K562 treated with DMSO at 1 percent for 4 hours (cell line): ENCODE results near the gene HENMT1. TPM values are rescaled to one million over a fixed set of nuclear protein-coding genes. Genes with fewer than 3 reads are reported as not detected.

Experiments
- total RNA-seq: library from RNA; unstranded; fragments of 300-600 nt; gene quantifications from 2 replicates; pipeline ENCODE4 v1.2.3, GENCODE V29; 2022; ENCODE audit not compliant: insufficient read depth

Gene HENMT1
- not detected in 2 replicates for total RNA-seq

DNA sequence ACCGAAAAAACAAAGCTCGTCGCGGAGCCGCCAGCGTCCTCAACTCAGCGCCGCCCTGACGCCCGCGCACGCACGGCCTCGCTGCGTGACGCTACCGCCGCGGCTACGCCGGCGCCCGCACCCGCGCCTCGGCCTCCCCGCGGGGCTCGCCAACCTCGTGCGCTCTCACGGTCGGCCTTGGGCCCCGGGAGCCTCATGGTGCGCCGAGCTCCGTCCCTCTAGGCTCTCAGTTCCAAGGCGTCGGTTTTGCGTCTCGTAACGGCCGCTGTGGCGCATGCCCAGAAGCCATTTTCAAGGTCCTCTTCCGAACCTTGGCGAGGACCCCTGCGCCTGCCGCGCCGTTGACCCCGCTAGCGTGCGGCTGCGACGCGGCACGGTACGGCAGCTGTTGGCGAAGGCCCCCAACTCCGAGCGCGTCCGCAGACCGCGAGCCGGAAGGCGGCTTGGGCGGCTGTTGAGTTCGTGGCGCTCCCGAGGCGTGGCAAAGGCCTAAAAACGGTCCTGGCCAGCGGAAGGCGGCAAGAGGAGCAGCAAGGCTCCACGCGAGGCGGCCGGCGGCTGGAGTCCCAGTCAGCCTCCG lies at the start of gene HENMT1:
Gene HENMT1, minus strand, starts transcription at position 64 of the 580 bp plus-strand sequence. CDS start 1,209 bp downstream, outside the sequence.

DNA sequence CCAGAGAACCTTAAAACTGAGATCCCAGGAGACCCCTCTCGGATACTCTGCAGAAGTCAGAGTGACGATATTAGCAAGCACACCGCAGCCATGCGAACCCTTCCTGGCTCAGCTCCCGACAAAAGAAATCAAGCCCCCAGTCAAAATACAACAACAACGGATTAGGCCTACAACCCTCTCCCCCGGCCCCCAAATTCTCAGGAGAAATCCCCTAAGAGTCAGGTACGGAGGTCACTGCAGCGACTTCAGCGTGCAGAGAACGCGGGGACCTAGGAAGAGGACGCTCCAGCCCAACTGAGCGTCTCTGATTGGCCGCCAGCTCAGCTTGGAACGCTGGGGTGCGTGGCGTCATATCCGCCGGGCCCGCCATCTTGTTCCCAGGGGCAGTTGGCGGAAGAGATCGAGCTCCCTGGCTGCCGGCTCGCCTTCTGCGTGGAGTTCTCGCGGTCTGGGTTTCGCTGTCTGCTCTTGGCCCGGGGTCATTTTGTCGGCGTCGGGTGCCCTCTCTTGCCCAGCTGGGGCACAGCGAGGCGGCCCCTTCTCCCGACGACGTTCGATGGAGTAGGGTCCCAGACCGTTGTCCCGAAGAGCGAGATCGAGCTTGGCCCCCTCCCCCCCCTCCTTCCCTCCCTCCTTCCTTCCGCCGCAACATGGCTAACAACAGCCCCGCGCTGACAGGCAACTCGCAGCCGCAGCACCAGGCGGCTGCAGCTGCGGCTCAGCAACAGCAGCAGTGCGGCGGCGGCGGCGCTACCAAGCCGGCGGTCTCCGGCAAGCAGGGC lies 31.2 kb upstream of the HENMT1 start, which contains the start of gene PRPF38B:
Gene PRPF38B, plus strand, starts transcription at position 369 of the 782 bp plus-strand sequence. Its CDS starts 282 bp downstream, at position 651.

Other genes with a start within 250 kb of the HENMT1 start
- 8.4 and 10.8 TPM in 2 replicates for gene NBPF6, start 210.8 kb downstream of the HENMT1 start, total RNA-seq
- gene EEIG2, start 101.0 kb downstream of the HENMT1 start, total RNA-seq, result 13.3 and 15.4 TPM in 2 replicates
- gene PRPF38B, start 31.2 kb upstream of the HENMT1 start, total RNA-seq, result 14.4 and 25.6 TPM in 2 replicates
- gene FNDC7, start 51.8 kb upstream of the HENMT1 start, total RNA-seq, result not detected in 2 replicates
- 31.8 and 39.7 TPM in 2 replicates for gene STXBP3, start 85.6 kb upstream of the HENMT1 start, total RNA-seq
- not detected in 2 replicates for gene AKNAD1, start 196.0 kb upstream of the HENMT1 start, total RNA-seq
- gene GPSM2, start 215.9 kb upstream of the HENMT1 start, total RNA-seq, result 18.4 and 19.3 TPM in 2 replicates